Right lobe of liver (tissue), 4 donors: ENCODE measurements around the gene USP12.

Experiments used
- CTCF ChIP-seq, 4 donors: fragments of 200-600 bp in 3 of 4; fragments of 450-650 bp in 1 of 4; IDR thresholded peaks; one replicate each; pipeline versions ENCODE4 v1.5.1 to v1.8.0; 2016 to 2022; ENCODE audit warnings: antibody characterized with exemption in 4 of 4, mild to moderate bottlenecking in 2 of 4
- POLR2A ChIP-seq: fragments of 450-650 bp; IDR thresholded peaks from one replicate; pipeline ENCODE4 v1.6.1; 2017; ENCODE audit warnings: antibody characterized with exemption, mild to moderate bottlenecking
- donor health status: DM: no; HTN: no; CAD: no.
- donor health status: DM: no; HTN: no; CAD: no.
- donor health status: DM: no; HTN: yes; CAD: no.

DNA sequence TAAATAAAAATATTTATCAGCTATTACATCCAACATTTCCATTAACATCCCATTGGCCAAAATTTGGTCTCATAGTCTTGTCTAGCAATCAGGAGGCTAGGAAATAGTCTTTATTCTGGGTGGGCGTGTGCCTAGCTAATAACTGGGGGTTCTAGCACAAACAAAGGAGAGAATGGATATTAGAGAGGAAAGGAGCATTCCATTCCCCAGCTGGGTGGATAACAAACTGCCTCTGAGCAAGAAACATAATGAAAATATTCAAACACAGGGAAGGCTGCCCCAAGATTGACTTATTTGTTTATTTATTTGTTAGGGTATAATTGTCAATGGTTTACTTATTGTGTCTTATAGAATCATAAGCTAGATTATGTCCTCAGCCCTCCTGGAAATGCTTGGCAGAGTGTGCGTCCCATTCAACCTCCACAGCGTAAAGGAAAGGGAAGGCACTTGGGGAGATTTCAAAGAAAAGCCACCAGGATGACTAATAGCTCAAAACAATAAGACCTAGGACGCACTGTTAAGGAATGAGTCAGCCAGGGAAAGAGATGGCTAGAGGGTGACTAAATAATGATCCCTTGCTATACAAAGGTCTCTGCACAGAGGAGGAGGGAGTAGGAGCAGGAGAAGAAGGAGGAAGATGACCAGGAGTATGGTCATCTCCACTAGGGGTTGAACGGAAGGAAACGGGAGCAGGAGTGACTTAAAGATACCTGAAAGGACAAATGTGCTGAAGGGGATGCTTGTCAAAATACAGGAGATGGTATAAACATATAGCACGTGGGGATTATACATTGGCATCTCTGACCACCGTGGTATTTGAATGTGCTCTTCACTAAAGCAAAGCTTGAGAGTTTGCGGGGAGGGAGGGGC, 23.5 kb upstream of the USP12 start:
- TF ChIP-seq CTCF (IDR thresholded peaks at IDR 0.05) (no peak), POLR2A (no peak)
